A172 (cell line): ENCODE results near the gene RXFP4. TPM values are rescaled to one million over a fixed set of nuclear protein-coding genes. Genes with fewer than 3 reads are reported as not detected.
"Not testable (repeated sequence)": the region's sequence is repeated elsewhere in the genome, so short reads cannot be mapped to it uniquely, and the experiment has no call there.

Experiments used
- DNase-seq: peaks from one replicate; pipeline ENCODE4 v3.0.0-alpha.2; 2015; ENCODE audit warnings: low spot score
- total RNA-seq: library from RNA; depleted of rRNA; stranded (reverse); fragments of >200 nt; shearing (Covaris generic); gene quantifications from 2 replicates; pipeline ENCODE4 v1.2.3, GENCODE V29; 2014; rRNA removed

RXFP4 gene
- total RNA-seq, 1 experiment from 2014 or later, result not detected

DNA sequence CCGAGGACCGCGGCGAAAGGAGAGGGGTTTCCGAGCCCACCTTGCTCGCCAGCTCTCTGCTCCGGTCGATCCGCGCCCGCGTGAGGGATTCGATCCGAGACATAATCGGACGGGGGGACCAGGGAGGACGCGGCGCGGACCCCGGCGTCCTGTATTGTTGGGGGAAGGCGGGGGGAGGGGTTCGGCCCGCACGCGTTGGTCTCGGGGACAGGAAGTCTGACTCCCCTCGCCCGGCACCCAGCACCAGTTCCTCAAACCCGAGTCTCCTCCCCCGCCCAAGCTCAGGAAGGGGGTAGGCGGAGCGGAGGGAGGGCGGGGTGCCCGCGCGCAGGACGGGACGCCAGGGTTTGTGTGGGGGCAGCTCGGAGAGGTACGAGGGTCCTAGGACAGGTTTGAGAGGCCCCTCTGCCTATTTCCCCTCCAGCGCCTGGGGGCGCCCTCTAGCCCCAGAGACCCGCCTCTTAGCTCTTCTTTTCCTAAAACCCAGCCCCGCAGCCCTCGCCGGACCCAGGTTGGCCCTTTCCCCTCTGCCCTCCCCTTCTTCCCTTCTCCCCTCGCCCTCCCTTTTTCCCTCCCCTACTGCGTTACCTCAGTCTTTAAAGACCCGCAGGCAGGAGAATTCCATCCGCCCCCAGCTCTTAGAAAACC lies 37.0 kb downstream of the RXFP4 start, which contains the start of gene ARHGEF2:
ARHGEF2 (minus strand) TSS at position 223 of the 648 bp plus-strand sequence; CDS start at position 103, 120 bp downstream.
- peak; percentile 82 for DNase-seq

DNA sequence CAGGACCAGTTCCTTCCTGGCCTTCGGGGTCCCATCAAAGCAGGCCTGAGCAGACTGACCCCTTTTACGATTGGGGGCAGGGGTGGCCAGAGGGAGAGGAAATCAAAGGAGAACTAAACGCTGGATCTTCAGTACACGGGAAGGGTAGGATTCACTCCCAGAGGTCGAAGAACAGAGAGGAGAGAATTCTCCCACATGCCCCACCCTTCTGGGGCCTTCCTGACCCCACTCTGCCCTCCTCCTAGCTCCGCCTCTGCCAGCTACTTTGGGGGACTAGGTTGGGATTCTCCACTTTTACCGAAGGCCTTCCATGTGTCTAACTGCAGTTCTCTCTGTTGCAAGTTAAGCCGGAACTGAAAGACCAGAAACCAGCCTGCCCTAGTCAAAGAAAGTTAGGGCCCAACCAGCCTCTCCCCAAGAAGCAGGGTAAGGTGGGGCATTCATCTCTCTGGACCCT lies 37.6 kb downstream of the RXFP4 start:
- DNase-seq, result peak; percentile 70

DNA sequence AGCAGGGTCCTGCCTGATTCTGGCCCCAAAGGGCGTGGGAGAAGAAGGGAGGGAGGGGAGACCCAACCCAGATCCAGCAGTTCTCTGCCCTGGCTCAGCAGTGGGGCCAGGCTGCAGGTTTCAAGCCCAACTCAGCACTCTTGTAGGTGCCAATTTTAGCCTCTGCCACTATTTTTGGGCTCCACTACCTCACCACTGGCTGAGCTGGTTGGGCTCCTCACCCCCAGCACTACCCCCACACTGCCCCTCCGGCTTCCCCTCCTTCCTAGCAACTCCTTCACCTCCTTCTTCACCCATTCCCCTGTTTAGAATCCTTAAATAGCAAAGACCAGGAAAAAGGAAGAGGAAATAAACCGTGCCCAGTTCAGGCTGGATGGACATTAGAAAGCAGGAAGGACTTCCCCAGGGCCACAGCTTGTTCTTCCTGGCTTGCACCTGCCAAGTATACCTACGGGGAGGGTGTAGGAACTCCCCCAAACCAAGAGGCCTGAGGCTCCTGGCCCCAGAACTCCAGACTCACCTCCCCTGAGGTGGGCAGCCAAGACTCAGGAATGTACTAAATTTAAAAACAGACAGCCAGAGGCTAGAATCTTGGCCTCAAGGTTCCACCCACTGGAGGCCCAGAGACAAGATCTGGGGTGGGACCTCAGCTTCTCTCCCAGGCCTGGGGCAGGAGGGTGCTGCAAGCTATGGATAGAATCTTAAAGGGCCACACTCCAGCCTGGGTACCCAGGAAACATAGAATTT lies 38.3 kb downstream of the RXFP4 start:
- DNase-seq, result no peak

DNA sequence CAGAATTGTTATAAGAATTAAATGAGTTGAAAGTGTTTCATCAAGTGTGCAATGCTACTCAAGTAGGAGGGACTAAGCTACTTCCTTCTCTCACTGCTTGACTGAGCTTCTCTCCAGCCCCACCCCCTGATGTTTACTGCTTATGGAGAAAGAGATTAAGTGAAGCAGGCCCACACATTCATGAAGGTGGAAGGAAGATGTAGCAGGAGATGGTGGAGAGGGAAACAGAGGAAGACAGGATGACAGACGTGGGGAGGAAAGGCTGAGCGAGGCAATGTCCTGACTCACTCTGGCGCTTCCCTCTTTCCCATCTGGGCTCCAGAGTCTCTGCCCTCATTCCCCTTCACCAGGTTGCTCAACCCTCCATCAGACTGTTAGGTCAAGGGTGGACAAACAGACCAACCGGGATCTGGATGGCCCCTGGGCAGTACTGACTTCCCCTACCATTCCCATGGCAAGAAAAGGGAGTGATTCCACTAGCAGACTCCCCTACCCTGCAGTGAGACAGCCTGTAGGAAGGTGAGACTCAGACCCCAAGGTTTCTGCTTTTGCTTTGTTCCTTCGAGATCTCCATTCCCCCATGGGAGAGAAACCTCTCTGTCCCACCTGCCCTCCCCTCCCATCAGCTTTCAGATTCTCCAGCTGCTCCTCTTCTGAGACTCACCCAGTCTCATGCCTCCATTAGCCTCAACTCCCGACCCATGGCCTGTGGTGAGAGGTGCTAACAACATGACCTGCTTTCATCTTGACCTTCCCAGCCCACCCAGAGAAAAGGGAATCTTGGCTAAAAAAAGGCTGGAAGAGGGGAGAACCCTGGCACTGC lies 40.0 kb downstream of the RXFP4 start:
- DNase-seq, result peak; percentile 79

DNA sequence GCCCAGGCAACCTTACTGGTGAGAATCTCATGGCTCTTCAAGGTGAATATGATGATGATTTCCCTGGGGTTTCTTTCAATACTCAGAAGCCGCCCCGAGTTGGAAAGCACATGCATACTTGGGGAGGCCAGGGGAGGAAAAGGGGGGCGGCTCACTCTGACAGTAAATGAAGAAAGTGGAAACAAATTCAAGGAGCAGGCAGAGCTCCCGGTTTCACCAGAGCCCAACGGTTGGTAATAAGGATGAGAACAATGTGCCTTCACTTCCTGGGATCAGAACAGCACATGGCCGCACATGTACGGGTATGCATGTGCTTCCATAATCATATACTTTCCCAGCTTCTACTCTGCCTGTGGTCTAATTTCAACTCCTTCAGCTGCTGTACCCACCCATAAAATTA lies 40.7 kb downstream of the RXFP4 start:
- DNase-seq, result no peak

DNA sequence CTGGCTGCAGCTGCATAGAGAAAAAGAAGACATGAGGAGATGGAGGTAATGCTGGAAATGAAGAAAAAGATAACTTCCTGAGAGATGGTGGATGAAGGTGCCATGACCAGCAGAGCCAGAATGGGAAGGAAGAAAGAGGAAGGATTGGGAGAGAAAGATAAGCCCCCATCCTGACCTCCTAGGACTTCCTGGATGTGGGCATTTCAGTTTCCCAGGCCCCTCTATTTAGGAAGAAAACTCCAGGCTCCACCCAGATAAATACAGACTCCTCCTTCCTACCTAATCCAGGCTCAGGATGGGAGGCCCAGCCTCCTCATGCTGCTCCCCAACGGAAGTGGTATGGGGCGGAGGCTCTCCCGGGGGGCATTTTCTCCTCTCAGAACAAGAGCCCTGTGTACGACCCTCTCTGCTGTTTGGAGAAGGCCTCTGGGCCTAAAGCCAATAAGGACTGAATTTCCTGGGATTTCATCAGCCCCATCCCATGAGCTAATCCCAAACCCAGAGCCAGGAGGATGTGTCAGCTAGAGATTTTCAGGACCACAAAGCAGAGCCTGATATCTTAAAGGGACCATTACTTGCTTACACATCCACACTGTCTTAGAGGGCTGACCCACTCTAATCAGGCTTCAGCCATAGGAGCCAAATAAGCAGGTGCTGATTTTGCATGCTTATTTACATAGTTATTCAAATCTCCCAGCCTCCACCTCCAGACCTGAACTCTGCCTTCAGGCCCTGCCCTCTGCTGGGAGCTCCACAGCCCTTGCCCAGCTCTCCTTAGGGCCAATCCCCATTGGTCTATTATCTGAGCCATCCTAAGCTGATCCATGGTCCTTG lies 42.0 kb downstream of the RXFP4 start:
- peak; percentile 93 for DNase-seq

DNA sequence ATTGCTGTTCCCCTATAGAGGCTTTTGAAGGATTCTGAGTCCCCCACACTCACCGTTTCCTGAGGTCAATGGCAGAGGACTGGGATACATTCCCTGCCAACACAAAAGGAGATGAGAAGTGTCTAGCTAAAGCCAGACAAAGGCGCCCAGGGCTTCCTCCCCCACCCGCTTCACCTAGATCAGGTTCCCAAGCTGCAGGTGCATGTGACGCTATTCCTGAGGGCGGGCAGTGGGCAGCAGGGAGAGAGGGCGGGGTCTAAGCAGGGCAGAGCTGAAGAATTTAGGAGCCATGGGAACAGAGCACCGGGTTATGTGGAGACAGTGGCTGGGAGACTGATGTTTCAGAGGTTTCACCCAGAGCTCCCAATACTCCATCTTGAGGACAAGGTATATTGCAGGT lies 42.9 kb downstream of the RXFP4 start:
- no peak for DNase-seq

DNA sequence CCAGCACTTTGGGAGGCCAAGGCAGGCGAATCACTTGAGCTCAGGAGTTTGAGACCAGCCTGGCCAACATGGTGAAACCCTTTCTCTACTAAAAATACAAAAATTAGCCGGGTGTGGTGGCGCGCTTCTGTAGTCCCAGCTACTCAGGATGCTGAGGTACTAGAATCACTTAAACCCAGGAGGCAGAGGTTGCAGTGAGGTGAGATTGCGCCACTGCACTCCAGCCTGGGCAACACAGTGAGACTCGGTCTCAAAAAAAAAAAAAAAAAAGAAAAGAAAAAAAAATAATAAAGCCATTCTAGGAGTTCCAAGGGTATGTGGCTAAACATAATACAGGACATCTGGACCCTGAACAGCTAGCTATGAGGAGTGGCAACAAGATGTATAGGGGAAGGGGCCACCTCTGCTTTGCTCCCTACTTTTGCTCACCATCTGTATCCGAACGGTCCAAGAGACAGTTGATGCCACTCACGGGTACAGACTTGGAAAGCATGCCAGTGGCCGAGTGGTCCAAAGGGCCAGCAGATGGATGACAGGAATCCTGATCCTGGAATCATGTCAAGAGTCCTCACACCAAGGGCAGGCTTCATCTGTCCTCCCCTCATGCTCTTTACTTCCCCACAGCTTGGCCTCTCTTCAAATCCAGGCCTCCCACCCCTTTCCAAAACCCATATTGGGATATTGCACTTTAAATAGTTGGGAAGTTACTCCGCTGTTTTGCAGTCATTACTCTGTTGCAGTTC lies 43.6 kb downstream of the RXFP4 start:
- DNase-seq, result not testable (repeated sequence)

DNA sequence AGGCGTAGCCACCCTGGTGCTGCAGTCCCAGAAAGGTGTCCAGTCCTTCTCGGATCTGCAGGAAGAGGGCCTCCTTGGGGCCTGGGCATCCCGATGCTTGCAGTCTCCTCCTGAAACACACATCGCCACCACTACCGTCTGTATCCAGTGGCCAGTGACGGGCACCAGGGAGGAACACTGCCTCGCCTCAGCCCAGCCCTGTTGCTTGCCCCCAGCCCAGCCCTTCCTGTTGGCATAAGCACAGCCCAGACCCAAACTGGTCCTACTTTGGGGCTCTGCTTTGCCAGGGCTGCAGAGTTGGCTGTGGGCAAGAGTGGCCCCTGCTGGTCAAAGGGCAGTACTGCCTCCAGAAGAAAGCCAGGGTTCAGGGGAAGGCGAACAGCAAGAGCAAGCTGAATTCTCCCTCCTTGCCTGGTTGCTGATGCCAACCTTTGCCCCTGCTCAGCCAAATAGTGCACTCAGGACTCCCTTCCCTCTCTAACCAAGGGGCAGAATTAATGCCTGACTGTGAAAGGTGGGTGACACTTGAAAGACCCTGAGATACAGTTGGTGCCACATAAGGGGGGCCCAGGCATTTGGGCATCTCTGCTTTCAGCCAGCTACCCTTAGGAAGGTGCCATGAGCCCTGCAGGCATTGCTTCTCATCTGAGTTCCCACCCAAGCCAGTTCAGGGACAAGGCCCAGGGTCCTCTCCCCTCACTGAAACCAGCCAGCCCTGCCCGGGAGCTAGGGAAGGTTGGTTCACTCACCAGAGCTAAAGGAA lies 48.0 kb downstream of the RXFP4 start:
- DNase-seq, result peak; percentile 80

DNA sequence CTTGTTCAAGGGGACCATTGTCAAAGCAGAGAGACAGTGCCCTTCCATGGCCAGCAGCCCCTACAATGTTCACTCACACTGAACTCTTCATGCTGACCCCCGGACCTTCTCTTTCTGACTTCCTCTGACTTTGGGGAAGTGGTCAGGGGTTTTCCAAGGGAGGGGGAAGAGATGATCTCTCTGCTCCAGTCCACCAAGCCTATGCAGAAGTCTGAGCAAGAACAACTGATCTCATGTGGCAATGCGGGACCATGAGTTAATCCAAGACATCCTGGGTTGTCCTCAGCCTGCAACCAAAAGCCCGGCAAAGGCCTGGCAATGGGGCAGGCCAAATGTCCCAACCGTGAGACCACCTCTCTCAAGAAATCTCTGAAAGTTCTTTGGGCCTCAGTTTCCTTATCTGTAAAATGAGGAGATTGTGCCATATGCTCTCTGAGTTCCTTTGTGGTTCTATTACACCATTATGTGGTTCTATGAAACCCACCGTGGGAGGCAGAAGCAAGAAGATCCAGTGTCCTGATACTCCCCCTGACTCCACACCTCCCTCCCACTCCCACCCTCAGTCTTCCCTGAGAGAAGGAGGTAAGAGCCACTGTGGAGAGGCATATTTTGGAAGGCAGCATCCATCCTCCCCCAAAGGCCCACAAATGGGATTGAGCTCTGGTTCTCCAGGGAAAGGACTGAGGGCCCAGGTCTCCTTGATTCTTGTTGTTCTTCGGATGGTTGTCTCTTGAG lies 48.7 kb downstream of the RXFP4 start:
- DNase-seq, result no peak

Other genes with a start within 250 kb of the RXFP4 start
- 26.9 and 29.6 TPM in 2 replicates for gene GON4L, start 84.4 kb upstream of the RXFP4 start, total RNA-seq
- 63.9 and 64.5 TPM in 2 replicates for gene SYT11, start 82.1 kb upstream of the RXFP4 start, total RNA-seq
- gene RIT1, start 30.3 kb upstream of the RXFP4 start, total RNA-seq, result 65.1 and 81.9 TPM in 2 replicates
- gene KHDC4, start 7.2 kb upstream of the RXFP4 start, total RNA-seq, result 52.3 and 53.9 TPM in 2 replicates
- 153 and 155 TPM in 2 replicates for gene ARHGEF2, start 36.9 kb downstream of the RXFP4 start, total RNA-seq
- 573 and 778 TPM in 2 replicates for gene SSR2, start 79.3 kb downstream of the RXFP4 start, total RNA-seq
- gene UBQLN4, start 112.2 kb downstream of the RXFP4 start, total RNA-seq, result 35.9 and 37.1 TPM in 2 replicates
- 179 TPM in 2 replicates for gene LAMTOR2, start 113.1 kb downstream of the RXFP4 start, total RNA-seq
- 0.12 TPM in 1 of 2 replicates, not detected in the other for gene RAB25, start 119.5 kb downstream of the RXFP4 start, total RNA-seq
- gene MEX3A, start 140.8 kb downstream of the RXFP4 start, total RNA-seq, result 11.2 and 12.5 TPM in 2 replicates
- gene LMNA, start 173.1 kb downstream of the RXFP4 start, total RNA-seq, result 1,695 and 2,065 TPM in 2 replicates
- gene SEMA4A, start 211.9 kb downstream of the RXFP4 start, total RNA-seq, result 0.31 TPM in 1 of 2 replicates, not detected in the other